ENCODE results near the gene MRPL32. TPM values are rescaled to one million over a fixed set of nuclear protein-coding genes. Genes with fewer than 3 reads are reported as not detected.
"Not testable (repeated sequence)": the region's sequence is repeated elsewhere in the genome, so short reads cannot be mapped to it uniquely, and the experiment has no call there.

Gene MRPL32
- 43.9 TPM for polyA plus RNA-seq (ENCODE audit: insufficient read length)

DNA sequence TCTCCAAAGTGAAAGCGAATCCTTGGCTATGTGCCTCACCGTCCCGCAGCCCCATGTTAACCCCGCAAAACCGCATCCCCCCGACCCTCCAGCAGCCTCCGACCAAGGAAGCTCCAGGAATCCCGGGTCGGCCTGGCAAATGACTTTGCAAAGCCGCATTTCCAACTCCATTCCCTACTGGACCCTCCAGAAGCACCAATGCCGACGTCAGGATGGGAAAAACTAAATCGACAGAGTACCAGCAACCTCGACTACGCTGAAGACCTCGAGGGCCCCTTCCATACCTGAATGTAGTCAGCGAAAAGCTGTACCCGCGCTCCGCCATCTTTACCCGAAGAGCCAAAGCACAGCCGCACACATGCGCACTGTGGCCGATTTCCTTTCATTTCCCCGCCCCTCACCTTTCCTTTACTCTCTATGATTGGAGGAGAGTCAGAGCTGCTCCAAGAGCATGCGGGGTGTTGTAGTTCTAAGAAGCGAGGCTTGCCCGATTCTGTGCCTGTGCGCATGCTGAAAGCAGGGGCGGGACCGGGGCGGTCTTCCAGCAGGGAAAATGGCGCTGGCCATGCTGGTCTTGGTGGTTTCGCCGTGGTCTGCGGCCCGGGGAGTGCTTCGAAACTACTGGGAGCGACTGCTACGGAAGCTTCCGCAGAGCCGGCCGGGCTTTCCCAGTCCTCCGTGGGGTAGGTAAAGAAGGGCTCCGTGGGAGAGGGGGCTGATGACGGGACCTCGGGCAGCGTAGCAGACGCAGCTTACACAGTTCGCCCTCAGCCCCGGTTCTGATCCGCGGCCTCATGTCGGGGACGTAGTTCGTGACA lies at the start of gene MRPL32, which contains the start of gene PSMA2:
Gene MRPL32, plus strand, starts transcription at position 543 of the 818 bp plus-strand sequence. Its CDS starts 11 bp downstream, at position 554.
Gene PSMA2, minus strand, starts transcription at position 341 of the 818 bp plus-strand sequence. Its CDS starts 16 bp downstream, at position 325.
- peak; percentile 97 for DNase-seq (ENCODE audit: low read depth)

DNA sequence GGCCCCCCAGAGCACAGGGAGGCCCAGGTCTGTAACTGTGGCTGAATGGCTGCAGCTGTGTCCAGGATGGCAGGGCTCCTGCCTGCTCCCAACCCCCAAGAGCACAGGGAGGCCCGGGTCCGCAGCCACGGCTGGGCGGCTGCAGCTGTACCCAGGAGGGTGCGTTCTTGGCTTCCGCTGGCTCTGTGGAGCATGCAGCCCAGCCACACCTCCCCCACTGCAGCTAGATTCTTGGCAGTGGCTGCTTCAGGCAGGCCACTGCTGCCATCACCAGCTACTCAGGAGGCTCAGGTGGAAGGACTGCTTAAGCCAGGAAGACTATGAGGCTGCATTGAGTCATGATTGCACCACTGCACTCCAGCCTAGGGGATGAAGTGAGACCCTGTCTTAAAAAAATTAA lies 48.2 kb upstream of the MRPL32 start:
- DNase-seq (ENCODE audit: low read depth), result no peak

DNA sequence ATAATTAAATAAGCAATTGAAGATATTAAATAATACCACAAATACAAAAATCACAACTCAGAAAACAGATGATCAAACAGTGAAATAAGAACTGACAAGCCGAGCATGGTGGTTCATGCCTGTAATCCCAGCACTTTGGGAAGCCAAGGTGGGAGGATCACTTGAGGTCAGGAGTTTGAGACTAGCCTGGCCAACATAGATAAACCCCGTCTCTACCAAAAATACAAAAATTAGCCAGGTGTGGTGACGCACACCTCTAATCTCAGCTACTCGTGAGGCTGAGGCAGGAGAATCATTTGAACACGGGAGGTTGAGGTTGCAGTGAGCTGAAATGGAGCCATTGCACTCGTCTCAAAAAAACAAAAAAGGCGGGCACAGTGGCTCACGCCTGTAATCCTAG lies 47.0 kb upstream of the MRPL32 start:
- DNase-seq (ENCODE audit: low read depth), result not testable (repeated sequence)

DNA sequence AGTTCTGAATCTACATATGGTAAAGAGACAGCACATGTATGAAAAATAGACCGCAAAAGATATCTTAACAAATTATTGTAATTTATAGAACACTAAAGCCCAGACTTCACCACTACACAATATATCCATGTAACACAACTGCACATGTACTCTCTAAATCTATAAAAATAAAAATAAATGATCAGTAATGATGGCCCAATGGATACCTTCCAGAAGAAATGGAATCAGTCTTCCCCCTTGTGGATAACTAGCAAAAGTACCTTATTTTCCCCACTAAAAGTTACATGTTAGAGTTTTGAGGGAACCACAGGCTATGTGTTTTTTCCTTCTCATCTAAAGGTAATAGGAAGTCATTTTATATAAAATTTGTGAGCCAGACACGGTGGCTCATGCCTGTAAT lies 46.0 kb upstream of the MRPL32 start:
- no peak for DNase-seq (ENCODE audit: low read depth)

DNA sequence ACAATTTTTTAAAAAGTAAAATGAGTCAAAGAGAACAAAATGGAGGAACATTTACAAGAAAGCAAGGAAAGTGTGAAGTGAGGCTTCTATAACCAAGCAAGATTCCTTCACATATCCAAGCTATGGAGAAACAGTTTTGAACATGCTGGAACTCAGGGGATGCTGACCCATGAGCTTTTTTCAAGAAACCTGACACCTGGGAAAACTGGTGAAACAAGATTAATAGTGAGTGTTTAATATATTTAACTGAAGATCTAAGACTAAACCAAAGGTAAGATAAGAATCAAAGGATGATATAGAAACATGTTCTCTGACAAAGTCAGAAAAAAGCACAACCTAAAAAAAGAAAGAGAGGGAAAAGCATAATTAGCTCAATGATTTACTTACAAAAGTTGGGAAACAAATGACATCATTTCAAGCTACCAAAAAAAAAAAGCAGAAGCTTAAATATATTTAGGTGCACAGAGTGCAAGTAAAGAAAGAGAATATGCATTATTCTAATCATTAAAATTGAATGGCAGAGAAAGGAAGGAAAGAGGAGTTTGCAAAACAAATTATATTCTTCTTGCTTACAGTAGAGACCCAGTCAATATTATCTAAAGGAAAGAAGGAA lies 45.2 kb upstream of the MRPL32 start:
- DNase-seq (ENCODE audit: low read depth), result no peak

DNA sequence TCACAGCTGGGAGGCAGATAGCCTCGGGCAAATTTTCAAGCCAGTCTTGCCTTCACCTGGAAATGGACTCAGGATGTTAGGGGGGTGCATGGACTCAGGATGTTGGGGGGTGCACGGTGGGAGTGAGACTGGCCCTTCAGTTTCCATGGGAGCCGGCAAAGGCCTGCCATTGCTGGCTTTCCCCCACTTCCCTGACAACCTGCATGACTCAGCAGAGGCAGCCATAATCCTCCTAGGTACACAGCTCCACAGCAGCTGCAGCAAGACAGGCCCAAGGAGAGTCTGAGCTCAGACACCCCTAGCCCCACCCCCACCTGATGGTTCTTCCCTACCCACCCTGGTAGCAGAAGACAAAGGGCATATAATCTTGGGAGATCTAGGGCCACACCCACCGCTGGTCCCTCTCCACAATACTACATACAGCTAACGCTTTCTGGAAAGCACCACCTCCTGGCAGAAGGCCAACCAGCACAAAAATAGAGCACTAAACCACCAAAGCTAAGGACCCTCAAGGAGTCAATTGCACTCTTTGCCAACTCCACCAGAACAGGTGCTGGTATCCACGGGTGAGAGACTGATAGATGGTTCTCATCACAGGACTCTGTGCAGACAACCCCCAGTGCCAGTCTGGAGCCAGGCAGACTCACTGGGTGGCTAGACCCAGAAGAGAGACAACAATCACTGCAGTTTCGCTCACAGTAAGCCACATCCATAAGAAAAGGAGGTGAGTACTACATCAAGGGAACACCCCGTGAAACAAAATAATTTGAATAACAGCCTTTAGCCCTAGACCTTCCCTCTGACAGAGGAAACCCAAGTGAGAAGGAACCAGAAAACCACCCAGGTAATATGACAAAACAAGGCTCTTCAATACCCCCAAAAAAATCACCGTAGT lies 38.6 kb upstream of the MRPL32 start:
- no peak for DNase-seq (ENCODE audit: low read depth)

DNA sequence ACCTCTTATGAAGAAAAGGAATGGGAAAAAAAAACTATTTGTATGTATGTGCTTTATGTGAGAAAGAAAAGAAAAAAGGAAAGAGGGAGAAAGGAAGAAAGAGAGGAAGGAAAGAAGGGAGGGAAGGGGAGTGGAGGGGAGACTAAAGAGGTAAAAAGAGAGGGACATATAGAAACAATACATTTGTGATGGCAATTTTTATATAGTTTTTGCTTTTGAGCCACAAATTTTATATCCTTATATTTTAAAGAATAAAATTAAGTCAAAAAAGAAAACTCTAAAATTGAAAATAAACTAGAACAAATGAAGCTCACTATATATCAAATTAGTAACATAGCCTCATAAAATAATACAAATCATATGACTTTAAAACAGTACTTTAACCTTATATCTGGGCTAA lies 31.3 kb upstream of the MRPL32 start:
- no peak for DNase-seq (ENCODE audit: low read depth)

DNA sequence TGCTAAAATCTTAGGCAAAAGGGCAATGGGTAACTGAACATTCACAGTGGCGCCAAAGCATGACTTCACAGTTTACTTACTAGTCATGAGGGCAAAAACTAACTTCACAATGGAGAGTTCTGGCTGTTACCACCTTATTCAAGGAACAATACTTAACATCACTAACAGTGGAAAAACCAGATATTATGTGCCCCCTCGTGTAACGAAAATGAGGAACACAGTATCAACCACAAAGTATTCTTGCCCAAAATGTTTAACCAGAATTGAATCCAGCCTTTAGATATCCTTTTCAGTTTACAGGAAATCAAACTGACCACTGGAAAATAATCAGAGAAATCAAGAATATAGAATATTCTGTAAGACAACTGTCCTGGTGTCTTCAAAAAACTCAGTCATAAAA lies 29.8 kb upstream of the MRPL32 start:
- no peak for DNase-seq (ENCODE audit: low read depth)

DNA sequence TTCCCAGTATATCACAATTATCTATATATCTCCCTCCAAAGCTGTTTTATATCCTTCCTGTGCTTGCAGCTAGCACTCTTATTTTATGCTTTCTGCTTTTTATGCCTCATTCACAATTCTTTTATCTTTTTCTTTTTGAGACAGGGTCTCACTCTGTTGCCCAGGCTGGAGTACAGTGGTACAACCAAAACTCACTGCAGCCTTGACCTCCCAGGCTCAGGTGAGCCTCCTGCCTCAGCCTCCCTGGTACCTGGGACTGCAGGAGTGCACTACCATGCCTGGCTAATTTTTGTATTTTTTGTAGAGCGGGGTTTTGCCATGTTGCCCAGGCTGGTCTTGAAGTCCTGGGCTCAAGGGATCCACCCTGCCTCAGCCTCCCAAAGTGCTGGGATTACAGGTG lies 26.0 kb upstream of the MRPL32 start:
- no peak for DNase-seq (ENCODE audit: low read depth)

DNA sequence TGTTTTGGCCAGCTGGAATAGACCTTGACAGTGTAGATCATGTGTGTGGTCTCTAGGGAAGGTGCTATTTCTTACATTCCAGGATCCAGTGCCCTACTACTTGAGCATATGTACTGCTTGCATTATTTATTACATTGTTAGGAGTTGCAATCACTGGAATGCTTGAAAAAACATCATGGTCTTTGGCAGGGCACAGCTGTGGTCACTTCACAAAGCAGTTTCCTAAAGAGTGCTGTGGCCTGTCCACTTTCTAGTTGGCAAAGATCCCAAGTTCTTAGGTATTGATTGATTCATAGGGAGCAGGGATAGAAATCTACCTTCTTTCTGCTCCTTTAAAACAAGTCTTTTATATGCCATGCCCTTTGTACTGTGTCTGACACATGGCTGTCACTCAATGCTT lies 24.9 kb upstream of the MRPL32 start:
- DNase-seq (ENCODE audit: low read depth), result no peak

DNA sequence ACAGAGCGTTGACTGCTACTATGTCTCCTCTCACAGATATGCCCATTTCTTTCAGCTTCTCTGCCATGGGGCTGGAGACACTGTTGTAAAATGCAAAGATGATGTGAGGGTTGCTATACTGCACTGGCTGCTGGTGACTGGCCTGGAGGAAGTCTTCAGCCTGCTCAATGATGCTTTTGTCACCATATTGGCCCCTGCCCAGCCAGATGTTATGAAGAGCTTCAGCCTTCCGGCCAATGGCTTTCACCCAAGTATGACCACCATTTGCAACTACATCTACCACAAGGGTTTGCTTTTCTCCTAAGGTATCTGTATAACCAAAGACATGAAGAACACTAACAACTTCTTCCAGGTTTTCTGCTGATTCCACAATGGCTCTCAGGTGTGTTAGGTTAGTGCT lies 21.9 kb upstream of the MRPL32 start:
- DNase-seq (ENCODE audit: low read depth), result no peak

DNA sequence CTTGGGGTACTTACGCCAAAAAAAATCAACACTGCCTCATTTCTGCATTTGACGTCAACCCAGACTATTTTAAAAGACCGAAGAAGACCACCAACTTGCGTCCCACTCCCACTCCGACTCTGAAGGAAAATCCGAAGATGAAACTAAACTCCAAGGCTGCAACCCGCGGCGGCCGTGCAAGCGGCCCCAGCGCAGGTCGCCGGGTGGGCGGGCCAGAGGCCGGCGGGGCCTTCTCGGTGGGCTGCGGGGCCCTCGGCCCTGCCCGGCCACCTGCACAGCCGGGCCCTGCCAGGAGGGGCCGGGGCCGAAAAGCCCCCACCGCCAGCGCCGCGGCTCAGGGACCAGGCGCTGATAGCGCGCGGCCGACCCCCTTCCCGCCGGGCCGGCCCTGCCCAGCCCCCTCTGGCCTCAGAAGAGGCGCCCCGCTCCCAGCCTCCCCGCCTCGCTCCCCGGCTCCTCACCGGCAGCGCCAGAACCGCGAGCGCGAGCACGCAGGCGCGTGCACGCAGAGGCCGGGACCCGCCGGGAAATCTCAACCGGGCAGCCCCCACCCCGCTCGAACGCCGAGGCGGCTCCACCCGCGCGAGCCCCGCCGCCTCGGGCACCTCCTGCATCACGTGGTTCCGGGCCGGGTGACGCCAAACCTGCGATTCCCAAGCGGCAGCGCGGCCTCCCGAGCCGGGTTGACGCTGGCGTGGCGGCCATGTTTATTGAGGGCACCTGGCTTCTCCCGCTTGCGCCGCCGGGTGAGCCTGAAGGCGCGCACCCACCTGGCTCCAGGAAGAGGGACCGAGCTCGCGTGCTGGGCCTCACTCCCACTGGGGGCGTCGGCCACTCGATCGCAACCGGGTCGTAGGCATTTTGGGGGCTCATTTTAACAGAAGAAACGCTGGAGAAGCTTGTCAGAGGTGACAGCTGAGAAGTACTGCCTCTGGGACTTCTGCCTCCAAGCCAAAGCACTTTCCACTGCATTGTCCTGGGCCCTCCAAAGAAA lies 20.4 kb upstream of the MRPL32 start, which contains the start of gene C7orf25:
Gene C7orf25, minus strand, starts transcription at position 617 of the 994 bp plus-strand sequence. CDS start 1,170 bp downstream, outside the sequence.
- peak; percentile 69 for DNase-seq (ENCODE audit: low read depth)

DNA sequence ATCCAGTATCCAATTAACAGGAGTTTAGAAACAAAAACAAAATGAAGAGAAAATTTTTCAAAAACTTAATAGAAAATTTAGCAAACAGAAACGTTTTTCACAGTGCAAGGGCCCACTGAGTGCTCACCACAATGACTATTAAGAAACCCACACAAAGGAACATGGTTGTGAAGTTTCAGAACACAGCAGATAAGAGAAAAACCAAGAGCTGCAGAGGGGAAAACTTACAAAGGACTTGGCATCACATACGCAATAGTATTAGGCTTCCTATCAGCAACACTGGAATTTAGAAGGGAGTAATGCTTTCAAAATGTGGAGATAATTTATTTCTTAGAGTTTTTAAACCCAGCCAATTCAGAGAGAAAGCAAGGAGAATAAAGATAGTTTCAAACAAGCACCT lies 18.6 kb upstream of the MRPL32 start:
- no peak for DNase-seq (ENCODE audit: low read depth)

DNA sequence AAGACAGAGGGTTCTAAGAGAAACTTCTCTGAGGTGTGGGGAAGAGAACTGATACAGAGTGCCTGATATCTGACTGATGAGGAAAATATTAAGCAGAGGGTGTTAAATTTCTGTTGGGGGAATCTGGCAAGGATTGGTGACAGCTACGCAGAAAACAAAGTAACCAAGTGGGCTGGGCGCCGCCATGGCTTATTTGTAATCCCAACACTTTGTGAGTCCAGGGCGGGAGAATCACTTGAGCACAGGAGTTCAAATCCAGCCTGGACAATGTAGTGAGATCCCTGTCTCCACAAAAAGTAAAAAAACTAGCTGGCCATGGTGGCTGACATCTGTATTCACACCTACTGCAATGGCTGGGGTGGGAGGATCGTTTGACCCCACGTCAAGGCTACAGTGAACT lies 18.2 kb upstream of the MRPL32 start:
- no peak for DNase-seq (ENCODE audit: low read depth)

DNA sequence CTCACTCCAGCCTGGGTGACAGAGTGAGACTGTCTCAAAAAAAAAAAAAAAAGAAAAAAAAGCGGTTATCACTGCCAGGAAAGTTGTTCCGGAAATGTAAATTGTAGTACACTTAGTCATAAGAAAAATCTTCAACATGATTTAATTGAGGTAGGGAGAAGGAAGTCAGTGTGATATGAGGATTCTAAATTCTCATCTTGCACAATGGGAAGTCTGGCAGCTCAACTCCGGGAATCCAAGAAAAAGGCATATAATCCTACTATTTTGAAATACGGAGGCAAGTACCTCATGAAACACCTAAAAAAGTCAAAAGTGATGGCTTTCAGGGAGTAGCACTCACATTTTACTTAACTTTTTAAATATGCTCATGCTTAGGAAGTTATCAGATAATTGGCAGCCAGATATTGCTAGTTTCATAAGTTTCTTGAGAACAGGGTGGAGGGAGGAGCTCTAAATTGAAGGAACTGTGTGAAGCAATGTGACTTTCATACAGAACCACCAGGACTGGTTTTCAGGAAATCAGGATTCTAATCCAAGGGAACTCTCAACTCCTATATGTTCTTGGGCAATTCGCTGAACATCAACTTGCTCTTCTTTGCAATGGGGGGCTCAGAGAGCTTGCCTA lies 17.6 kb upstream of the MRPL32 start:
- DNase-seq (ENCODE audit: low read depth), result no peak

DNA sequence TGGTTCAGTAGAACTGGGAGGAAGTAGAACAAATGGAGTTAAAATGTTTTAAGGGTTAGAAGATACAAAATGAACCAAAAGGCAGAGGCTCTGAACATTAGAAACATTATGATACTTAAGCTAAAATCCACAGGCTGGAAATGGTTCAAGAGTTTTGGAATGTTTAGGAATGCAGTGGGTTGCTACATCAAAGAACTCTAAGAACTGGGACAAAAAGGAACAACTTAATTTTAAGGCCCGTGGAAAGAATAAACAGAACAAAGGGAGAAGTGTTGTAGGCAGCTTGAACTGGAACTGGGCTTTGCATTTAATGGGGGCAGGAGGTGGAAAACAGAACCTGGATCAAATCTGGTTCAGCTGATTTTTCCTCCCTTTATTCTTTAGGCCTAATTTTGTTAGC lies 16.8 kb upstream of the MRPL32 start:
- DNase-seq (ENCODE audit: low read depth), result no peak

DNA sequence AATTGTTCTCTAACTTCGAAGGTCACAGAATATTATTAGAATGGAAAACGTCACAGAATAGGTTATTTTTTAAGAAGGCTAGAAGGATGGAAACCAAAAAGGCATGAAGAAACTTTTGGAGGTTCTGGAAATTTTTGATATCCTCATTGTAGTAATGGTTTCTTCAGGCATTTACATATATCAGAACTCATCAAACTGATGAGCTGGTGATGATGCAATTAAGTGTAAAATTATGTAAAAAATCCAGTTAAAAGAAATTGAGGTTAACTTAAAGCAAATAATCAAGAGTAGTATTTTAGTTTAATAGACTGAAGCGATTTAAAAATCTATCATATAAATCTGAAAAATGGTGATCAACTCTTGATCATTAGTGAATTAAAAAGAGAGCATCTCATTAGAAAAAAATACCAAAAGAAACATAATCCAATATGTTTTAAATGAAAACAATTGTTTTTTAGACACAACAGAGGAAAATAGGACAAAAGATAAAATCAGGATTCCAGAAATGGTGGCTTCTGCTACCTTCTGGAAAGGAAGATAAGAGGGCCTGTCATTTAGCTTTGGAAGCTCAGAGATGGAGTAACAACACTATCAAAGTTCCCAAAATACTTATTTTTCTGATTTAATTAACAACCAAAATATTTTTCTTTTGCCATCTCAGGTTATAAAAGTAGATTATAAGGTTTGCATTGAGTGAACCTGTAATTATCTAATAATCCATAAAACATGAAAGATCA lies 10.0 kb upstream of the MRPL32 start:
- DNase-seq (ENCODE audit: low read depth), result no peak

DNA sequence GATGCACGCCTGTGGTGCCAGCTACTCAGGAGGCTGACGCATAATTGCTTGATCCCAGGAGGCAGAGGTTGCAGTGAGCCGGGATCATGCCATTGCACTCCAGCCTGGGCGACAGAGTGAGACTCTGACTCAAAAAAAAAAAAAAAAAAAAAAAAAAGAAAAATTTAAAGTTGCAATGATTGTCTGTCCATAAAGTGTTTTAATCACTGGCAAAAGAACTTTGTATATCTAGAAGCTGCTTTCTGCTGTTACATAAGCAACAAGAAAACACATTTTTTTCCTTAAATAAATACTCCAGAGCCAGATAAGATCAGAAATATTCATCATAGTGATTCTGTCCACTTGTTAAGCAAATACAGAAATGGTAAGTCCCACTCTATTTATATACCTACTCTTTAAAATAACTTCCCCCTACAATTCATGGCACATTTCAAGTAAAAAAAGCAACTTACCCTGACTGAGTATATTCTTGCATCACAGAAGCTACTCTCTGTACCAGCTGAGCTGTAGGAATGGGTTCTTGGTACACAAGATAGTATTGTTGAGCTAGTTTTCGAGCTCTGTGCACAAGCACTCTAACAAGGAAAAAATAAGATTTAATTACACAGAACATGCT lies 7.8 kb upstream of the MRPL32 start:
- DNase-seq (ENCODE audit: low read depth), result no peak

DNA sequence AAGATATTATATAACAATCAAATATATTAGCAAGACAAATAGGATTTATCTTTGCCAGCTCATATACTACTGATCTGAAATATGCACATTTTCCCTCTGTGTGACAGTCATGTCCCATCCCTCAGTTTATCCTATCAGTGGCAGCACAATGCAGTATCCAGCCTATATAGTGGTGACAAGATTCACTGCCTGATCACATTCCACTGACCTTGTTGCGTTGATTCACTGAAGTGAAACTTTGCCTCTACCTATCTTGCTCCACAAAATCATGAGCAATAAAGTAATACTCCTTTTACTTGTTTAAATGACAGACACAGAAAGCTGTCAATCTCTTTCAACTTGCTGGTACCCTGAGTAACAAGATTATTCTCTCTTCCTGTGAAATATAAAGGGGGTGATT lies 6.5 kb upstream of the MRPL32 start:
- no peak for DNase-seq (ENCODE audit: low read depth)
